Measurements from ENCODE around the gene PTTG1IP.

Gene PTTG1IP

DNA sequence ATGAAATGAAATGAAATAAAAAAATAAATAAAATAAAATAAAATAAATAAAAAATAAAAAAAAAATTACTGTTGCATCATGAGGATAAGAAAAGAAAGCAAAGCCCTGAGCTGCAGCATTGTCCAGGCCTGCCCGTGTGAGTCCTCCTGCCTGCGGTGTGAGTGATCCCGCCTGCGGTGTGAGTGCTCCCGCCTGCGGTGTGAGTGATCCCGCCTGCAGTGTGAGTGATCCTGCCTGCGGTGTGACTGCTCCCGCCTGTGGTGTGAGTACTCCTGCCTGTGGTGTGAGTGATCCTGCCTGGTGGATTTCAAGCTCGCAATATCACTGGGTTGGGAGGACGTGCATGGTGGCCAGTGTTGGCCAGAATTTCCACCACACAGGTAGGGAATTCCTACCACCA is 22.4 kb upstream of the PTTG1IP start:
- no peaks in the 10 kb centered on the region for H3K9me3 ChIP-seq
- H3K4me1 ChIP-seq (ENCODE audit: control insufficient read depth in 1 of 2, insufficient read depth in 1 of 2, low read depth in 1 of 2, low read length in 1 of 2), result peaks cover 7 to 9% of the 10 kb centered on the region in 2 experiments
- no peaks in the 10 kb centered on the region for H3K27me3 ChIP-seq
- no peak overlapping the region for H3K4me3 ChIP-seq (ENCODE audit: low read depth in 1 of 2, low read length in 1 of 2)
- H3K36me3 ChIP-seq, result peaks cover 99% of the 10 kb centered on the region
- no peak for TF ChIP-seq CTCF (IDR thresholded peaks at IDR 0.05)
- H3K27ac ChIP-seq, result peak overlapping the region; percentile 63

DNA sequence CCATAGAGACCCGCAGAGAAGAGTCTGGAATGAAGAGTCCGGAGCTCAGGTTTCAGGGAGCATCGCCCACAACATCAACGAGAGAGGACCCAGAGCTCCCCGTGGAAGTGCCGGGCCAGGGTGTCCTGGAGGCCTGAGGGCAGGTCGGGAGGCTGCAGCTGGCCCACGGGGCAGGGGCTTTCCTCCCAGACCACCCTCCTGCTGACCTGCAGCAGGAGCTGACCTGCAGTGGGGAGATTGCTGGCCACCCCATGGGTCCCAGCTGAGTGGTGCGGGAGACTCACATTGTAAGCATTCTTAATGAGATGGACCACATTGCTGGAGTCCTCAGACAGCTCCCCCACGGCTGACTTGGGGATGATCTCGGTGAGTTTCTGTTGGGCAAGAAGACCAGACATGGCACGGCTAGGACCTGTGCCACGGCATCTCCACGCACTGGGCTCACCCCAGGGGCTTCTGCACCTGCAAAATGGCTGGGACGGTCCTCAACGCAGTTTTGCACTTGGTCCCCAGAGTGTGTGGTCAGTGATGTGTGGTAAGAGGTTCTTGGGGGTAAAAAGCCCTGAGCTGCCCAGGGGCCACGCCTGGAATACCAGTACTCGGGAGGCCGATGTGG is 21.3 kb upstream of the PTTG1IP start:
- no peak for TF ChIP-seq CTCF (IDR thresholded peaks at IDR 0.05)
- Histone ChIP-seq H3K4me1 (ENCODE audit: control insufficient read depth in 1 of 2, insufficient read depth in 1 of 2, low read depth in 1 of 2, low read length in 1 of 2) (peaks cover 7 to 9% of the 10 kb centered on the region in 2 experiments), H3K27ac (peak overlapping the region; percentile 93), H3K4me3 (ENCODE audit: low read depth in 1 of 2, low read length in 1 of 2) (no peak overlapping the region), H3K27me3 (no peaks in the 10 kb centered on the region), H3K36me3 (peaks cover 99% of the 10 kb centered on the region), H3K9me3 (no peaks in the 10 kb centered on the region)

DNA sequence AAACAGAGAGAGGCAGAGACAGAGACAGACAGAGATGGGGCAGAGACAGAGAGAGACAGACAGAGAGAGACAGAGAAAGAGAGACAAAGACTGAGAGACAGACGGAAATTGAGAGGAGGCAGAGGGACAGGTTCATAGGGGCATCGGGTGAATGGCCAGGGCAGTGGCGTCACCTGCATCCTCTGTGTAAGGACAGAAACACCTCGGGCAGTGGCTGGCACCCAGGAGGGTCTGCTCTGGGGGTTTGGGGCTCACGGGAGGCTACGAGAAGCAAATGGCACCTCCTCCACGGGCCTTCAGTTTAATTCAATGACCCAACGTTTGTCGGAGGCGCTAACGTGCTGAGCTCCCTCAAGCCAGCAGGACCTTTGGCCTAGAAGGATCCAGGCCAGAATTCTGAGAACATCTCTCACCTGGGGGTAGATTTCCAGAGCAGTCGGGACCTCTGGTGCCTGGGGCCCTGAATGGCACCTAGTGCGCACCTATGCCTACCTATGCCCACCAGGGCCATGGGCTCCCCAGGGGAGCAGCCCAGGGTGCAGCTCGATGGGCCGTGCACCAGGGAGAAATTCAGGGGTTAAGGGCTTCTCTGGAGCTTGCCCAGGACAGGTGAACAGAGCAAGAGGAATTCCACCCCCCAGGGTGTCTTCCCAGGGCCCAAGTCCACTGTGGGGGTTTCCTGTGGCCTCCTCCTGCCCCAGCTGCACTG is 20.6 kb upstream of the PTTG1IP start:
- no peaks in the 10 kb centered on the region for H3K27me3 ChIP-seq
- peaks cover 99% of the 10 kb centered on the region for H3K36me3 ChIP-seq
- H3K27ac ChIP-seq, result peak overlapping the region; percentile 93
- peaks cover 7 to 9% of the 10 kb centered on the region in 2 experiments for H3K4me1 ChIP-seq (ENCODE audit: control insufficient read depth in 1 of 2, insufficient read depth in 1 of 2, low read depth in 1 of 2, low read length in 1 of 2)
- TF ChIP-seq CTCF (IDR thresholded peaks at IDR 0.05), result no peak
- H3K4me3 ChIP-seq (ENCODE audit: low read depth in 1 of 2, low read length in 1 of 2), result no peak overlapping the region
- H3K9me3 ChIP-seq, result no peaks in the 10 kb centered on the region

GRCh38 chr21:44893278-44893556 is 19.7 kb upstream of the PTTG1IP start:
- Histone ChIP-seq H3K27me3 (no peaks in the 10 kb centered on the region), H3K27ac (peak overlapping the region; percentile 93), H3K9me3 (no peaks in the 10 kb centered on the region), H3K4me1 (ENCODE audit: control insufficient read depth in 1 of 2, insufficient read depth in 1 of 2, low read depth in 1 of 2, low read length in 1 of 2) (peaks cover 7 to 9% of the 10 kb centered on the region in 2 experiments), H3K4me3 (ENCODE audit: low read depth in 1 of 2, low read length in 1 of 2) (no peak overlapping the region), H3K36me3 (peaks cover 99% of the 10 kb centered on the region)
- TF ChIP-seq CTCF (IDR thresholded peaks at IDR 0.05), result no peak

GRCh38 chr21:44892536-44893277 is 19.2 kb upstream of the PTTG1IP start:
- H3K36me3 ChIP-seq, result peaks cover 99% of the 10 kb centered on the region
- peak overlapping the region; percentile 93 for H3K27ac ChIP-seq
- H3K9me3 ChIP-seq, result no peaks in the 10 kb centered on the region
- no peak overlapping the region for H3K4me3 ChIP-seq (ENCODE audit: low read depth in 1 of 2, low read length in 1 of 2)
- TF ChIP-seq CTCF (IDR thresholded peaks at IDR 0.05), result peak; percentile 85
- peaks cover 7 to 9% of the 10 kb centered on the region in 2 experiments for H3K4me1 ChIP-seq (ENCODE audit: control insufficient read depth in 1 of 2, insufficient read depth in 1 of 2, low read depth in 1 of 2, low read length in 1 of 2)
- H3K27me3 ChIP-seq, result no peaks in the 10 kb centered on the region

Measured in neutrophil (primary cell).